Thymus (tissue), 11 donors: ENCODE results near the gene MAIP1. TPM values are rescaled to one million over a fixed set of nuclear protein-coding genes. Genes with fewer than 3 reads are reported as not detected.

ENCODE experiments used
- DNase-seq, 9 donors: peaks; one replicate each; pipeline ENCODE4 v3.0.0-alpha.2; 2013; ENCODE audit warnings: low spot score in 9 of 9, low read depth in 6 of 9, missing footprints in 1 of 9
- H3K27ac ChIP-seq, 2 donors: one replicate each; pipeline ENCODE4 v1.5.1; 2013; ENCODE audit warnings: control low read depth in 1 of 2, low read depth in 1 of 2, low read length in 1 of 2, mild to moderate bottlenecking in 1 of 2, moderate library complexity in 1 of 2
- H3K27me3 ChIP-seq, 2 donors: one replicate each; pipeline ENCODE4 v1.5.1; 2013; ENCODE audit warnings: low read length in 1 of 2; ENCODE audit not compliant: control insufficient read depth in 2 of 2, insufficient read depth in 1 of 2
- H3K36me3 ChIP-seq, 2 donors: one replicate each; pipeline ENCODE4 v1.5.1; 2013; ENCODE audit warnings: low read length in 1 of 2, mild to moderate bottlenecking in 1 of 2, moderate library complexity in 1 of 2; ENCODE audit not compliant: control insufficient read depth in 2 of 2, insufficient read depth in 2 of 2
- H3K4me1 ChIP-seq, 2 donors: one replicate each; pipeline ENCODE4 v1.5.1; 2013; ENCODE audit warnings: low read length in 2 of 2; ENCODE audit not compliant: control insufficient read depth in 2 of 2, insufficient read depth in 2 of 2
- H3K4me3 ChIP-seq, 2 donors: one replicate each; pipeline ENCODE4 v1.5.1; 2013; ENCODE audit warnings: low read length in 2 of 2, control low read depth in 1 of 2, mild to moderate bottlenecking in 1 of 2
- H3K9me3 ChIP-seq, 2 donors: one replicate each; pipeline ENCODE4 v1.5.1; 2013; ENCODE audit warnings: low read length in 1 of 2, mild to moderate bottlenecking in 1 of 2; ENCODE audit not compliant: control insufficient read depth in 2 of 2, insufficient read depth in 1 of 2
- WGBS: extraction: QIAGEN DNeasy Blood & Tissue Kit; methylation state at CpG from one replicate; pipeline ENCODE4 v1.1.7; 2013; 5-methylcytosine and 5-hydroxymethylcytosine counted together
- polyA plus RNA-seq: library from polyadenylated mRNA; stranded (reverse); fragments of 200-250 nt; gene quantifications from one replicate; pipeline ENCODE4 v1.2.3, GENCODE V29; 2013
- total RNA-seq: library from RNA; stranded (reverse); fragments of 120-200 nt; gene quantifications from one replicate; pipeline ENCODE4 v1.2.4, GENCODE V29; 2013
- donor health status: healthy.

The MAIP1 gene
- total and polyA plus RNA-seq, 2 donors, result 15.3 to 16.3 TPM

DNA sequence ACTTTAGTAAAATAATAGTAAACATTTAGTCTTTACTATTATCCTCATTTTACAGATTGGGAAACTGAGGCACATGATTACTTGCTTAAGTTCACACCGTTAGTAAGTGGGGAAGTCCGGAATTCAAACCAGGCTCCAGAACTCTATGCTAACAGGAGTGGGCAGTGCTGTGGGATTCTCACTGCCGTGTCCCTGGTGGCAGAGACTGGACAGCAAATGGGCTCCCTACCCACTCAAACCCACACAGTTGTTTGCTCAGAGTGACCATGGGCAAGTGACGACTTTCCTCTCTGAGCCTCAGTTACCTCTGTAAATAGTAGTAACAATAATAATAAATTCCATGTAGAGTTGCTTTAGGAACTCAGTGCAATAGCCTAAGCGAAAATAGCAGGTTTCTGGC, 24.0 kb downstream of the MAIP1 start:
- no peak for DNase-seq
- Histone ChIP-seq H3K27me3 (peaks cover 0 to 4% of the 10 kb centered on the region in 2 donors), H3K9me3 (no peaks in the 10 kb centered on the region), H3K27ac (no peak overlapping the region), H3K36me3 (no peaks in the 10 kb centered on the region), H3K4me3 (no peak overlapping the region), H3K4me1 (no peaks in the 10 kb centered on the region)
- WGBS, result 92% methylated on average over 5 of the region's 5 CpGs

GRCh38 chr2:199979832-199980628, 24.6 kb downstream of the MAIP1 start:
- peak; percentile 39 to 85 (median 67) for DNase-seq
- no peaks in the 10 kb centered on the region for H3K4me1 ChIP-seq
- 27% methylated on average over 12 of the region's 12 CpGs for WGBS
- no peaks in the 10 kb centered on the region for H3K36me3 ChIP-seq
- H3K27me3 ChIP-seq, result peaks cover 0 to 4% of the 10 kb centered on the region in 2 donors
- H3K27ac ChIP-seq, result no peak overlapping the region
- H3K9me3 ChIP-seq, result no peaks in the 10 kb centered on the region
- H3K4me3 ChIP-seq, result no peak overlapping the region

DNA sequence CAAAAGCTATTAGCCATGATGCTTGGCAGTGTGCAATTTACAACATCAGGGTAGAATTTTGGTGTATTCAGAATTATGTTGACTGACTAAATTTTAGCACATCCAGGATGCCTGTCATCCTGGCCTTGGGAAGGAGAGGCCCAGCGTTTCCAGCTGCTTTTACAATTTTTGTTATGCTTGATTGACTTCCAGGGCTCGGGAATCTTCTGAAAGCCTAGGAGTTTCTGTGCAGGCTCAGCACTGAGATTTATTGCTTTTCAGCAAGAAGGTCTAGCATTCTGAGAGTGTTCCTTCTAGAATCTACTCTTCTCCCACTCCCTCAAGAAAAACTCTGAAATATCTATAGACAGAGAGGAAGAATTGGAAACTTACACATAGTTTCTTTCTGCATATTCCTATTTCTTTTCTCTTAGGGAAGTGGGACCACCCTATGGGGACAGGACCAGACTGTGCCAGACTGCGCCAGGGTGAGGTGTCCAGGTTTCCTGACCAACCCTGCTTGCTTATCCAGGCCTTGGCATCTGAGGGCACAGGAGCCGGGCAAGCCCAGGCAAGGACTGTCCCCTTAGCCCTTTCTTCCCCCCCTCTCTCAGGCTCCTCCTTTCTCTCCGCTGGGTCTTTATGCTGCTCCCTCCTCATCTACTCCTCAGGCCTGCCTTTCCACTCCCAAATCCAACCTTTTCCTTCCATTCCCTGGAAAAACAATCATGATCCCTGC, 26.9 kb downstream of the MAIP1 start:
- H3K4me3 ChIP-seq, result no peak overlapping the region
- H3K27ac ChIP-seq, result no peak overlapping the region
- DNase-seq, result no peak
- 82% methylated on average over 5 of the region's 5 CpGs for WGBS
- H3K4me1 ChIP-seq, result peaks cover 4 to 9% of the 10 kb centered on the region in 2 donors
- no peaks in the 10 kb centered on the region for H3K9me3 ChIP-seq
- no peaks in the 10 kb centered on the region for H3K36me3 ChIP-seq
- H3K27me3 ChIP-seq, result peaks cover 0 to 4% of the 10 kb centered on the region in 2 donors

DNA sequence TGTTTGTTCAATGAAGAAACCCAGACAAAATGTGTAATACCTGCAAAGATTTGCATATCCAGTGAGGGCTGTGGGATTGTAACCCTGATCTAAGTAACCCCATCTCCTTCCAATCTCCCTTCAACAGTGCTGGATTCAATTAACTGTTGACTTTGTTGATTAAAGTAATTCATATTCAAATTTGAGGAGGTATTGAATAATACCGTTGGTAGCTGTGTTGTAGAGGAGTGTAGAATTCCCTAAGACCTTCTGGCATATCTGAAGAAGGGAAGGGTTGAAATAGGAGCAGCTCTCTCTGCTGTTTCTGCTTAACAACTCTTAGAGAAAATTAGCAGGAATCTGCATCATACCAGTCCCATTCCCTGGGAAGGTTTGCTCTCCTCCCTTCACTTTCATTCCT, 28.2 kb downstream of the MAIP1 start:
- Histone ChIP-seq H3K27me3 (peaks cover 0 to 4% of the 10 kb centered on the region in 2 donors), H3K4me3 (no peak overlapping the region), H3K27ac (no peak overlapping the region), H3K36me3 (no peaks in the 10 kb centered on the region), H3K4me1 (peaks cover 9 to 18% of the 10 kb centered on the region in 2 donors), H3K9me3 (no peaks in the 10 kb centered on the region)
- no peak for DNase-seq
- WGBS, result 91% methylated on average over 1 of the region's 1 CpG

DNA sequence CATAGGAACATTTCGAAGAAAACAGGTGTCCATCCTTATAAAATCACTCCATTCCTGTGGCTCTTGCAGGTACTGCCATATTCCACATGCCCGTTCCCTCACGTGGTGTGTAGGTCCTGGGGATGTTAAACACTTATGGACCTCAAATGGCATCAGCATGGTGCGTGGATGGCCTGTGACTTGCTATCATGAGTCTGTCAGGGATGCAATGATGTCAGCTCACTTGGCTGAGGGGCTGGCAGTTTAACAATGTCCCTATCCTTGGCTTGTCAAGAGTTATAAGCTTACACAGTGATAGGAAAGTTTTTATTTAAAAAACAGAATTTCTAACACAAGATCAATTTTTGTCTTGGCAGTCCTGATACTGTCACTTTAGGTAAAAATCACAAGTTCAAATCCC, 28.8 kb downstream of the MAIP1 start:
- Histone ChIP-seq H3K4me1 (peaks cover 11 to 20% of the 10 kb centered on the region in 2 donors), H3K27ac (no peak overlapping the region), H3K36me3 (no peaks in the 10 kb centered on the region), H3K27me3 (peaks cover 0 to 4% of the 10 kb centered on the region in 2 donors), H3K4me3 (no peak overlapping the region), H3K9me3 (no peaks in the 10 kb centered on the region)
- DNase-seq, result no peak
- 99% methylated on average over 4 of the region's 4 CpGs for WGBS

- no peaks in the 10 kb centered on the region for H3K9me3 ChIP-seq
- H3K27ac ChIP-seq, result no peak overlapping the region
- no peak for DNase-seq
- H3K4me3 ChIP-seq, result no peak overlapping the region
- H3K27me3 ChIP-seq, result peaks cover 0 to 2% of the 10 kb centered on the region in 2 donors
- no peaks in the 10 kb centered on the region for H3K36me3 ChIP-seq
- H3K4me1 ChIP-seq, result peaks cover 11 to 20% of the 10 kb centered on the region in 2 donors
- WGBS, result 95% methylated on average over 2 of the region's 2 CpGs
Measured at GRCh38 chr2:199984755-199985154, 29.4 kb downstream of the MAIP1 start.

DNA sequence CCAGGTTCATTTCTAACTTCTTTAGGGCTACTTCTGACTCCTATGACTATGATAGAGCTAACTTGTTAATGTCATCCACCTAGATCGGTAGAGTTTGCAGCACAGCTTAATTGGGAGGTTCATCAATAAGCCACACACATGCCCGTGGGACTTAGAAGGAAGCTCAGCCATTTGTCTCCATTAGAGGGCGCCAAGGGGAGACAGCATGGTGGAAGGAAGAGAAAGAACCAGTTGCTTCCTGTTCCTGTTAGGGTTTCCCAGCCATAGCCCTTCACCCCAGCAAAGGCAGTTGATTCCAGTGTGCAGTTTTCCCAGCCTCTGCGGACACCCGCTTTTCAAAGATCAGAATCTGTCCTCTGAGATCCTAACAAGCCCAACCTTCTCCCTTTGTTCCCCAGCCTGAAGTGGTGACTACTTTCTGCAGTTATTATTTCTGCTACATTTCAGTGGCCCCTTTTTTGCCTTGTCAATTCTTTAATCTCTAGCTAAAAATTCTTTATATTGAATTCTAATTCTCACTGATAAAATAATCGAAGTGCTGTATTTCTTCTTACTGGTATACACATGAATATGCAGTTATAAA, 30.3 kb downstream of the MAIP1 start:
- H3K4me1 ChIP-seq, result peaks cover 11 to 20% of the 10 kb centered on the region in 2 donors
- no peak overlapping the region for H3K27ac ChIP-seq
- peak in 4 of 9 donors; percentile 32 to 78 (median 50) for DNase-seq
- 84% methylated on average over 6 of the region's 6 CpGs for WGBS
- H3K27me3 ChIP-seq, result no peaks in the 10 kb centered on the region
- H3K36me3 ChIP-seq, result no peaks in the 10 kb centered on the region
- H3K4me3 ChIP-seq, result no peak overlapping the region
- H3K9me3 ChIP-seq, result no peaks in the 10 kb centered on the region

GRCh38 chr2:199987586-199987985, 32.2 kb downstream of the MAIP1 start:
- peak overlapping the region in 1 of 2 donors; percentile 71 for H3K27ac ChIP-seq
- H3K27me3 ChIP-seq, result no peaks in the 10 kb centered on the region
- no peaks in the 10 kb centered on the region for H3K36me3 ChIP-seq
- peak in 1 of 9 donors; percentile 19 for DNase-seq
- H3K4me3 ChIP-seq, result no peak overlapping the region
- 83% methylated on average over 2 of the region's 2 CpGs for WGBS
- H3K9me3 ChIP-seq, result no peaks in the 10 kb centered on the region
- H3K4me1 ChIP-seq, result peaks cover 11 to 20% of the 10 kb centered on the region in 2 donors

GRCh38 chr2:199988151-199988550, 32.8 kb downstream of the MAIP1 start:
- Histone ChIP-seq H3K36me3 (no peaks in the 10 kb centered on the region), H3K9me3 (no peaks in the 10 kb centered on the region), H3K27ac (peak overlapping the region; percentile 61 to 71), H3K4me3 (no peak overlapping the region), H3K27me3 (no peaks in the 10 kb centered on the region), H3K4me1 (peaks cover 11 to 20% of the 10 kb centered on the region in 2 donors)
- 12% methylated on average over 7 of the region's 7 CpGs for WGBS
- peak; percentile 33 to 86 (median 56) for DNase-seq
